ENCODE measurements around the gene C19orf33. TPM values are rescaled to one million over a fixed set of nuclear protein-coding genes. Genes with fewer than 3 reads are reported as not detected.

The C19orf33 gene
- total RNA-seq, 1 experiment from 2014 or later = 135 TPM

DNA sequence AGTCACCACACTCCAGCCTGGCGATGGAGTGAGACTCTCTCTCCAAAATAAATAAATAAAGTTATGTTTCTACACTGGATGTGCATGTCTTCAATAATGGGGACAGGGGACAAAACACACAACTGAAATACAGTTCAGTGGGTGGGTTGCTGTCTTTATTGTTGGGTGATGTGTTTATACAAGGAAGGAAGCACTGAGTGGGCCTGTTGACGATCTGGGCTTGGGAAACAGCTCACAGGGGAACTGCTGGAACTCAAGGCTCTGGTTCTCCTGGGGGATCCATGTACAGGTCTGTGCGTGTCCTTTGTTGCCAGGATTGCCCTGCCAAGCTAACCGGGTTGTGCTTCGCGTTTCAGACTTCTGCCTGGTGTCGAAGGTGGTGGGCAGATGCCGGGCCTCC lies 20.8 kb upstream of the C19orf33 start (continued):
- TF ChIP-seq TCF7L2 (IDR thresholded peaks at IDR 0.05; ENCODE audit: borderline replicate concordance, extremely low read depth, insufficient read depth, insufficient read length) (no peak), FOSL1 (IDR thresholded peaks at IDR 0.05; ENCODE audit: low read depth) (no peak), ZFX (IDR thresholded peaks at IDR 0.05) (no peak), SRF (IDR thresholded peaks at IDR 0.05; ENCODE audit: low read depth) (no peak)
- TF ChIP-seq, protein P1, sequence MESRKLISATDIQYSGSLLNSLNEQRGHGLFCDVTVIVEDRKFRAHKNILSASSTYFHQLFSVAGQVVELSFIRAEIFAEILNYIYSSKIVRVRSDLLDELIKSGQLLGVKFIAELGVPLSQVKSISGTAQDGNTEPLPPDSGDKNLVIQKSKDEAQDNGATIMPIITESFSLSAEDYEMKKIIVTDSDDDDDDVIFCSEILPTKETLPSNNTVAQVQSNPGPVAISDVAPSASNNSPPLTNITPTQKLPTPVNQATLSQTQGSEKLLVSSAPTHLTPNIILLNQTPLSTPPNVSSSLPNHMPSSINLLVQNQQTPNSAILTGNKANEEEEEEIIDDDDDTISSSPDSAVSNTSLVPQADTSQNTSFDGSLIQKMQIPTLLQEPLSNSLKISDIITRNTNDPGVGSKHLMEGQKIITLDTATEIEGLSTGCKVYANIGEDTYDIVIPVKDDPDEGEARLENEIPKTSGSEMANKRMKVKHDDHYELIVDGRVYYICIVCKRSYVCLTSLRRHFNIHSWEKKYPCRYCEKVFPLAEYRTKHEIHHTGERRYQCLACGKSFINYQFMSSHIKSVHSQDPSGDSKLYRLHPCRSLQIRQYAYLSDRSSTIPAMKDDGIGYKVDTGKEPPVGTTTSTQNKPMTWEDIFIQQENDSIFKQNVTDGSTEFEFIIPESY (IDR thresholded peaks at IDR 0.05; ENCODE audit: extremely low read depth, insufficient replicate concordance, low read length) = no peak

- CTCF ChIA-PET = no interaction called here
- no peak for TF ChIP-seq EZH2 (IDR thresholded peaks at IDR 0.05)
- no peak for TF ChIP-seq JUND (IDR thresholded peaks at IDR 0.05)
- no peak for TF ChIP-seq TCF7L2 (IDR thresholded peaks at IDR 0.05; ENCODE audit: borderline replicate concordance, extremely low read depth, insufficient read depth, insufficient read length)
Observed at GRCh38 chr19:38284422-38284821, 19.6 kb upstream of the C19orf33 start.

More at GRCh38 chr19:38284422-38284821, 19.6 kb upstream of the C19orf33 start:
- H3K4me3 ChIP-seq (replicated peaks in 1 of 2; ENCODE audit: low read depth in 1 of 2, low read length in 2 of 2) = no peak overlapping the region
- ChIA-PET POLR2A (no interaction called here), RAD21 (ENCODE audit: low non-redundant PET in 1 of 2, low total read pairs in 2 of 2, uncharacterized antibody in 2 of 2, unreplicated experiment in 2 of 2) (no interaction called here)
- TSS peak; percentile 34 for BruUV-seq (replicated peaks)
- peaks cover 0 to 11% of the 10 kb centered on the region in 2 experiments; a peak in 1 of 4 replicates for H3K4me1 ChIP-seq (ENCODE audit: control insufficient read depth in 1 of 2, insufficient read depth in 2 of 2, low read length in 2 of 2)
- H2AFZ ChIP-seq (ENCODE audit: low read depth, low read length, poor library complexity, severe bottlenecking) = no peak overlapping the region
- intact Hi-C loops (cut with micrococcal nuclease) = no loop called here
- H3K79me2 ChIP-seq (ENCODE audit: insufficient read depth, low read length) = peaks cover 67% of the 10 kb centered on the region
- H3K9me2 ChIP-seq (ENCODE audit: insufficient read depth) = no peaks in the 10 kb centered on the region
- H3K4me2 ChIP-seq (ENCODE audit: low read length) = no peak overlapping the region
- no peak overlapping the region for H3K27ac ChIP-seq (ENCODE audit: low read depth, low read length)
- no peak for DNase-seq (ENCODE audit: low read depth, low spot score)
- H3K27me3 ChIP-seq (ENCODE audit: insufficient read depth, low read length) = no peaks in the 10 kb centered on the region
- no peaks in the 10 kb centered on the region for H3K9me3 ChIP-seq (ENCODE audit: control insufficient read depth in 1 of 2, insufficient read depth in 1 of 2, low read depth in 1 of 2, low read length in 2 of 2)
- H3K36me3 ChIP-seq (ENCODE audit: control insufficient read depth in 1 of 2, insufficient read depth in 2 of 2, low read length in 2 of 2) = peaks cover 40 to 57% of the 10 kb centered on the region in 2 experiments; a peak in 3 of 4 replicates
- ATAC-seq = no peak
- no peak overlapping the region for H3K9ac ChIP-seq (ENCODE audit: low read length)
- H4K20me1 ChIP-seq (ENCODE audit: insufficient read depth) = peaks cover 4% of the 10 kb centered on the region; the same call in 1 of the 2 replicates
